Measurements from ENCODE around the gene RARS2. TPM values are rescaled to one million over a fixed set of nuclear protein-coding genes. Genes with fewer than 3 reads are reported as not detected.

The RARS2 gene, protein sequence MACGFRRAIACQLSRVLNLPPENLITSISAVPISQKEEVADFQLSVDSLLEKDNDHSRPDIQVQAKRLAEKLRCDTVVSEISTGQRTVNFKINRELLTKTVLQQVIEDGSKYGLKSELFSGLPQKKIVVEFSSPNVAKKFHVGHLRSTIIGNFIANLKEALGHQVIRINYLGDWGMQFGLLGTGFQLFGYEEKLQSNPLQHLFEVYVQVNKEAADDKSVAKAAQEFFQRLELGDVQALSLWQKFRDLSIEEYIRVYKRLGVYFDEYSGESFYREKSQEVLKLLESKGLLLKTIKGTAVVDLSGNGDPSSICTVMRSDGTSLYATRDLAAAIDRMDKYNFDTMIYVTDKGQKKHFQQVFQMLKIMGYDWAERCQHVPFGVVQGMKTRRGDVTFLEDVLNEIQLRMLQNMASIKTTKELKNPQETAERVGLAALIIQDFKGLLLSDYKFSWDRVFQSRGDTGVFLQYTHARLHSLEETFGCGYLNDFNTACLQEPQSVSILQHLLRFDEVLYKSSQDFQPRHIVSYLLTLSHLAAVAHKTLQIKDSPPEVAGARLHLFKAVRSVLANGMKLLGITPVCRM
- total RNA-seq, result 21.4 and 21.6 TPM in 2 replicates

DNA sequence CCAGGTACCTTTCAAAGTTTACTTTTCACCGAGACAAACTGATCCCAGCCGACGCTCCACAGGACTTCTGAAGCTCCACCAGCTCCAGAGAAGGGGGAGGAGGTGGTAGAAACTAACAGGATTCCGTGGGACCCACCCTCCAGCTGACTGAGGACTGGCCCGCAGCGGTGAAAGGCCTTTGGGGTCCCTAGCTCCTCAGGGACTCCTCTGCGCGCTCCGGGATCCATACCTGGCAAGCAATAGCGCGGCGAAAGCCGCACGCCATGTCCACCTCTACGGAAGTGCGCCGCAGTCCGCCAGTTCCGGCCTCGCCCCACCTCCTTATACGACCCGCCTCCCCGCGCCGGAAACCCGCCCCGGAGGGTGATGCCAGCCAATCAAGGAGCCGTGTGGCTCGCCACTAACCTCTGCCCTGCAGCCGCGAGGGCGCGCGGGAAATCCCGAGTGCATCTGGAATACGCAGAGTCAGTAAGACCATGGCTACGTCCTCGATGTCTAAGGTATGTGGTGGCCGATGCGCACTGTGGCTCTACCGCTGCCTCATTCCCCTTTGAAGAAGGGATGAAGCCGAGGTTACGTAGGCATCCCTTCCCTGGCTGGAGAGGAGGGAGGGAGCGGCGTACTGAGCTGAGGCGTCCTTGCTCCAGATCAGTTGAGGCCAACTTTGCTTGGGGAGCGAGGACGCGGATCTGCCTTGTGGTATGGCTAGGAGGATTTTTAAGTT is at the start of gene RARS2, which contains the start of gene ORC3:
Gene RARS2, minus strand, starts transcription at position 295 of the 724 bp plus-strand sequence. Its CDS starts 30 bp downstream, at position 265.
Gene ORC3, plus strand, starts transcription at position 443 of the 724 bp plus-strand sequence. Its CDS starts 34 bp downstream, at position 477.

DNA sequence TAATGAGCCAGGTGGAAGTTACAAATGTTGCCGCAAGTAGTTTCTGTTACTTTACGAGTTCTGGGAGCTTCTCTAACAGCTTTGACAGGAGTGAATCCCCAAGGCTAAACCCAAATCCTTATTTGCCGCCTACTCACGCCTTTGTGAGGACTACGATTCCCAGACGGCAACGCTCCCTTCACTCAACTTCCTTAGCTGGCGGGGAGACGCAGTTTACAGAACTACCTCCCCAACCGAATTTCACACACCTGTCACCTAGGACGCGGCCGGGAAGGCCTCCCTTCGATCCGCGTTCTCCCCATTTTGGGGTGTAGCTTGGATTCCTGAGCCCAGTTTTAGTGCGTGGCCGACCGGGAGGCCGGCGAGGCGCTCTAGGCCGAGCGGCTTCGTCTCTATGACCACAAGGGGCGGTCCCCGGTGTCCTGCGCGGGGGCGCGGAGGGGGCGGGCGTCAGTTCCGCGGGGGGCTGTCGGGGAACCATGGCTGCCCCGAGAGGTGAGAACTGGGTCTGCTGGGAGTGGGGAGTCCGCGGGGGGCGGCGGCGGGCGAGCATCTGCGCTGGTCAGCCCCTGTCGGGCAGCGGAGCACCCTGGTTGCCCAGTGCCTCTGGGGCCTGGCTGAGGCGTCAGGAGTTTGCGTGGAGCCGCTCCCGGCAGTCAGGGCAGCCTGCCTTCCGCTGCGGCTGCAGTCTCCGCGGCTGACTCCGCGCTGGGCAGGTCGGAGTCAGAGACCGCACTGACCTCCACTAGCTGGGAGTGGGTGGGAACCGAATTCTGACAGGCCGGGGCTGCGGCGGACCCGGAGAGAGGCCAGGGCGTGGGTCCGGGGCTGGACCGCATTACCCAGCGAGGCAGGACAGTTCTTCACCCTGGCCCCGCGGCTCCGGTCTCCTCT is 117.0 kb downstream of the RARS2 start, which contains the start of gene SLC35A1:
Gene SLC35A1, plus strand, starts transcription at position 450 of the 894 bp plus-strand sequence. Its CDS starts 30 bp downstream, at position 480.

Other genes with a start within 250 kb of the RARS2 start
- 0.56 and 1.1 TPM in 2 replicates for gene C6orf163, start 245.2 kb downstream of the RARS2 start, total RNA-seq
- 0.14 TPM in 1 of 2 replicates, not detected in the other for gene CFAP206, start 182.0 kb downstream of the RARS2 start, total RNA-seq
- 8.5 and 12.2 TPM in 2 replicates for gene SLC35A1, start 117.0 kb downstream of the RARS2 start, total RNA-seq
- 14.5 and 21.4 TPM in 2 replicates for gene ORC3, start 148 bp upstream of the RARS2 start, total RNA-seq
- gene AKIRIN2, start 112.2 kb upstream of the RARS2 start, total RNA-seq, result 21.4 and 25.2 TPM in 2 replicates

Measured in airway epithelial cell (primary cell).